HG03565 (cell line): Measurements from ENCODE around the gene IFI27L1.
"Not testable (repeated sequence)": the region's sequence is repeated elsewhere in the genome, so short reads cannot be mapped to it uniquely, and the experiment has no call there.

Experiments
- ATAC-seq: cut with Tn5 transposase; IDR thresholded peaks from one replicate; pipeline ENCODE4 v1.9.1; 2021; ENCODE audit warnings: mild to moderate bottlenecking, moderate library complexity; ENCODE audit not compliant: unreplicated experiment

Gene IFI27L1

GRCh38 chr14:94047581-94047980 lies 33.5 kb upstream of the IFI27L1 start:
- ATAC-seq = no peak

GRCh38 chr14:94048691-94049624 lies 32.2 kb upstream of the IFI27L1 start:
- ATAC-seq = no peak

GRCh38 chr14:94049625-94050023 lies 31.5 kb upstream of the IFI27L1 start:
- no peak for ATAC-seq

- ATAC-seq = no peak
Observed at GRCh38 chr14:94050231-94050880, 30.8 kb upstream of the IFI27L1 start.

GRCh38 chr14:94051115-94051514 lies 30.0 kb upstream of the IFI27L1 start:
- ATAC-seq = no peak

GRCh38 chr14:94051779-94052178 lies 29.3 kb upstream of the IFI27L1 start:
- no peak for ATAC-seq

- ATAC-seq = no peak
Observed at GRCh38 chr14:94052199-94052598, 28.9 kb upstream of the IFI27L1 start.

GRCh38 chr14:94052662-94053061 lies 28.4 kb upstream of the IFI27L1 start:
- no peak for ATAC-seq

GRCh38 chr14:94054401-94054800 lies 26.7 kb upstream of the IFI27L1 start:
- no peak for ATAC-seq

- no peak for ATAC-seq
Observed at GRCh38 chr14:94054936-94055335, 26.2 kb upstream of the IFI27L1 start.

- ATAC-seq = peak; percentile 71
Observed at GRCh38 chr14:94056579-94057308, 24.4 kb upstream of the IFI27L1 start.

GRCh38 chr14:94058128-94058673 lies 22.9 kb upstream of the IFI27L1 start:
- no peak for ATAC-seq

GRCh38 chr14:94058674-94059138 lies 22.4 kb upstream of the IFI27L1 start:
- ATAC-seq = no peak

GRCh38 chr14:94059998-94060397 lies 21.1 kb upstream of the IFI27L1 start:
- no peak for ATAC-seq

GRCh38 chr14:94062344-94062940 lies 18.7 kb upstream of the IFI27L1 start:
- ATAC-seq = no peak

- no peak for ATAC-seq
Observed at GRCh38 chr14:94066089-94066676, 14.9 kb upstream of the IFI27L1 start.

GRCh38 chr14:94072076-94072475 lies 9.0 kb upstream of the IFI27L1 start:
- ATAC-seq = not testable (repeated sequence)

GRCh38 chr14:94074534-94074933 lies 6.6 kb upstream of the IFI27L1 start:
- no peak for ATAC-seq

- no peak for ATAC-seq
Observed at GRCh38 chr14:94075008-94075407, 6.1 kb upstream of the IFI27L1 start.

- ATAC-seq = no peak
Observed at GRCh38 chr14:94077111-94077821, 3.8 kb upstream of the IFI27L1 start.
